Mesodermal cell (in vitro differentiated cells): ENCODE results near the gene NFYB.
"Not testable (repeated sequence)": the region's sequence is repeated elsewhere in the genome, so short reads cannot be mapped to it uniquely, and the experiment has no call there.

Experiments
- H3K27ac ChIP-seq: 2 replicates; pipeline ENCODE4 v1.7.0; 2013; ENCODE audit warnings: mild to moderate bottlenecking, low read depth, low read length, moderate library complexity; ENCODE audit not compliant: severe bottlenecking
- H3K36me3 ChIP-seq: 2 replicates; pipeline ENCODE4 v1.7.1; 2013; ENCODE audit warnings: mild to moderate bottlenecking, low read length, moderate library complexity; ENCODE audit not compliant: control insufficient read depth, insufficient read depth
- H3K4me1 ChIP-seq: one replicate; pipeline ENCODE4 v1.7.1; 2013; ENCODE audit warnings: mild to moderate bottlenecking, low read length; ENCODE audit not compliant: insufficient read depth, control insufficient read depth, poor library complexity, severe bottlenecking
- H3K4me3 ChIP-seq: 2 replicates; pipeline ENCODE4 v1.7.0; 2013; ENCODE audit warnings: low read length, control low read depth, mild to moderate bottlenecking; ENCODE audit not compliant: insufficient read depth, poor library complexity, severe bottlenecking; ENCODE audit errors: extremely low read depth
- H3K9me3 ChIP-seq: 2 replicates; pipeline ENCODE4 v1.7.1; 2013; ENCODE audit warnings: mild to moderate bottlenecking, low read length, moderate library complexity; ENCODE audit not compliant: control insufficient read depth
- WGBS, 2 experiments: methylation state at CpG; one replicate each; pipeline ENCODE4 v1.1.5; 2013; ENCODE audit warnings: missing lambda C conversion rate in 2 of 2; ENCODE audit not compliant: insufficient coverage in 2 of 2; 5-methylcytosine and 5-hydroxymethylcytosine counted together

Gene NFYB

GRCh38 chr12:104115587-104115975 is 22.4 kb downstream of the NFYB start:
- no peak overlapping the region for H3K27ac ChIP-seq
- no peaks in the 10 kb centered on the region for H3K4me1 ChIP-seq
- H3K9me3 ChIP-seq, result no peaks in the 10 kb centered on the region
- H3K36me3 ChIP-seq, result peaks cover 22% of the 10 kb centered on the region
- H3K4me3 ChIP-seq, result no peak overlapping the region

GRCh38 chr12:104114834-104115586 is 23.0 kb downstream of the NFYB start:
- H3K4me1 ChIP-seq, H3K4me3 ChIP-seq, H3K9me3 ChIP-seq, H3K27ac ChIP-seq: not testable (repeated sequence)
- WGBS, 2 experiments, result 90 to 92% methylated on average over 10 to 11 of the region's 14 CpGs
- H3K36me3 ChIP-seq, result peaks cover 16% of the 10 kb centered on the region

GRCh38 chr12:104109446-104110271 is 28.4 kb downstream of the NFYB start:
- H3K27ac ChIP-seq, result no peak overlapping the region
- no CpG with 5 or more reads among the region's 4 CpGs for WGBS, 2 experiments
- no peaks in the 10 kb centered on the region for H3K9me3 ChIP-seq
- H3K36me3 ChIP-seq, result no peaks in the 10 kb centered on the region
- H3K4me3 ChIP-seq, result no peak overlapping the region
- H3K4me1 ChIP-seq, result no peaks in the 10 kb centered on the region

DNA sequence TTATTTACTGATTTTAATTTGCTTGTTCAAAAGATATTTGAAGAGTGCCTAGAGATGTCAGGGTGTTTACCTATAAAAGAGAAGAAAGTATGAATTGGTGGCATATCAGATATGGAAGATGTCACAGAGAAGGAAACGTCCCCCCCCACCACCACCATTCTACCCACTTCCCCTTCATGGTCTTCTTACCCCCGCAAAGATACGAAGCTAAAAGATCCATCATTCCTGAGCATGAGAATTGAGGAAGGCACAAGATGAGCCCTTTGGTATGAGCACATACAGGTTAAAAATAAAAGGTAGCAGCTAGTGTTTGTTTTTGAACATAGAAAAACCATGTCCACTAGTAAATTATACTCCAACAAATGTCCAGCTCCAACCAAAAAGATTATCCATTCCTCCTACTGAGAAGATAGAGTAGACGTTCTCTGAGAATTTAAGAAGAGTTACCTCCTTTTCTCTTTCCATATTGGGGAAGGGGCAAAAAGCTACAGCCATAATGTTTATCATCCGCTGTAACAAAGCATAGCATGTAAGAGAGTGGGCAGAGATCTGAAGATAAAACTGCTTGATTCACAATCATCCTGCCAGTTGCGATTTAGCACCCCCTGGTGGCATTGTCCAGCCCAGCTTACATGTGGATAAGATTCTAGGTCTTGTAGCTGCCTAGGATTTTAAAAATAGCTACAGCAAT is 29.1 kb downstream of the NFYB start:
- Histone ChIP-seq H3K27ac (no peak overlapping the region), H3K4me1 (no peaks in the 10 kb centered on the region), H3K9me3 (no peaks in the 10 kb centered on the region), H3K36me3 (no peaks in the 10 kb centered on the region), H3K4me3 (no peak overlapping the region)
- 0 to 47% methylated on average over 1 to 3 of the region's 6 CpGs for WGBS, 2 experiments

- Histone ChIP-seq H3K36me3 (no peaks in the 10 kb centered on the region), H3K9me3 (no peaks in the 10 kb centered on the region), H3K4me3 (no peak overlapping the region), H3K4me1 (no peaks in the 10 kb centered on the region), H3K27ac (no peak overlapping the region)
- 86 to 95% methylated on average over 2 of the region's 2 CpGs for WGBS, 2 experiments
These were observed 31.0 kb downstream of the NFYB start for GRCh38 chr12:104106965-104107364.

DNA sequence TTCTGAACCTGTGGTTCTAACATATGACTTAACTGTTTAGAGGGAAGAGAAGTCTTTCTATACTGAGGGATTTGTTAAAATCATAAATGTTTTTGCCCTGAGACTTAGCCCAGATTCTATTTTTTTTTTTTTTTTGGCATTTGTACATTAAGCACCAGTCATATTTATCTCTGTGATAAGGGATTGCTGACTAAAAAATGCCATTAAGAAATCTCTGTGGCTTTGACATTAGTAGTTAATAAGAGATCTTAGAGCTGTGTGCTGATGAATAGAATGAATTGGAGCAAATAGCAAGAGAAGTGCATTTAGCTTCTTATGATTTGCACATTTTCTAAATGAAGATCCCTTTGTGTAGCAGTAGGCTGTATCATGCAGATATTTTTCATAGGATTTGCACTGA is 32.5 kb downstream of the NFYB start:
- Histone ChIP-seq H3K9me3 (no peaks in the 10 kb centered on the region), H3K36me3 (no peaks in the 10 kb centered on the region), H3K27ac (no peak overlapping the region), H3K4me1 (no peaks in the 10 kb centered on the region), H3K4me3 (no peak overlapping the region)

DNA sequence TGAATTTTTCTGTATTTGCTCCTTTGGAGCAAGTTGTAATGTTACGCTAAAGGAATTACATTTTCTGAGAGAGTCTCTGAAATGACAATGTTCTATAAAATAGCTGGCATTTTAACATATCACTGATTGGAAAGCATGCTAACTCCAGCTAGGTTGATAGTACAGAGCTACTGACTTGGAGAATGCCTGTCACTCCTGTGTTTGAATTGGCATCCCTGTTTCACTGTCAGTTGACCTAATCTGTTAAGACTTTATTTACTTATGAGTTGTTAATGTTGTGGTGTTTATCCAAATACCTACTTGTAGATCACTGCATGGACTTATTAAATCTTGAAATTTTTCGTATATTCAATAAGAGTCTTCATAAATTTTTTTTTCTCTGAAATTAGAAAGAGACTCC is 40.1 kb downstream of the NFYB start:
- WGBS, 2 experiments, result 100% methylated on average over 1 of the region's 2 CpGs; no CpG with 5 or more reads in 1 of the 2 experiments
- Histone ChIP-seq H3K27ac (no peak overlapping the region), H3K9me3 (no peaks in the 10 kb centered on the region), H3K4me1 (no peaks in the 10 kb centered on the region), H3K36me3 (peaks cover 29% of the 10 kb centered on the region), H3K4me3 (no peak overlapping the region)

DNA sequence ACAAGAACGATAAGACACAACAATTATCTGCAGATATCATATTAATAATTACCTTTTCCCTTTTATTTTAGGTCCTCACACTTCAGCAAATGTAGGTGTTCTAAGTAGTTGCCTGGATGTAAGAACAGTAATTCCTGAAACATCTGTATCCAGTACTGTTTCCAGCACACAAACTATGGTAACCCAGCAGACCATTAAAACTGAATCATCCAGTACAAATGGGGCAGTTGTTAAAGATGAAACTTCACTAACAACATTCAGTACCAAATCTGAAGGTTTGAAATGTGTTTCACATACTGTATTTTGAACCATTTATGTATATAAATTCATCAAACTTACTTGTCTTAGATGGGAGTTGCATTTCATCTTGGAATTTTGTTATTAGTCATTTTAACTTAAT is 42.7 kb downstream of the NFYB start:
- no peak overlapping the region for H3K4me3 ChIP-seq
- WGBS, 2 experiments, result 100% methylated on average over 1 of the region's 1 CpG; no CpG with 5 or more reads in 1 of the 2 experiments
- no peaks in the 10 kb centered on the region for H3K4me1 ChIP-seq
- no peaks in the 10 kb centered on the region for H3K9me3 ChIP-seq
- no peak overlapping the region for H3K27ac ChIP-seq
- peaks cover 28% of the 10 kb centered on the region for H3K36me3 ChIP-seq

- Histone ChIP-seq H3K9me3 (no peaks in the 10 kb centered on the region), H3K27ac (no peak overlapping the region), H3K4me3 (no peak overlapping the region), H3K36me3 (peaks cover 27% of the 10 kb centered on the region), H3K4me1 (no peaks in the 10 kb centered on the region)
- 100% methylated on average over 1 of the region's 3 CpGs; no CpG with 5 or more reads in 1 of the 2 experiments for WGBS, 2 experiments
These were observed 43.7 kb downstream of the NFYB start for GRCh38 chr12:104094284-104094683.

- Histone ChIP-seq H3K9me3 (no peaks in the 10 kb centered on the region), H3K27ac (no peak overlapping the region), H3K36me3 (peaks cover 30% of the 10 kb centered on the region), H3K4me1 (no peaks in the 10 kb centered on the region), H3K4me3 (no peak overlapping the region)
- 50 to 58% methylated on average over 1 of the region's 4 CpGs for WGBS, 2 experiments
These were observed 46.9 kb downstream of the NFYB start for GRCh38 chr12:104091136-104091535.
